COR-L47 (cell line): Measurements from ENCODE around the gene PRPSAP2.
"Not testable (repeated sequence)": the region's sequence is repeated elsewhere in the genome, so short reads cannot be mapped to it uniquely, and the experiment has no call there.

Experiments used
- DNase-seq: peaks from one replicate; lab custom pipeline; 2025; lab: John Stamatoyannopoulos, UW

Gene PRPSAP2

GRCh38 chr17:18946536-18946935, 88.6 kb downstream of the PRPSAP2 start:
- no peak for DNase-seq

- DNase-seq, result no peak
Observed at GRCh38 chr17:18947866-18948265, 89.9 kb downstream of the PRPSAP2 start.

- DNase-seq, result no peak
Observed at GRCh38 chr17:18948476-18949006, 90.6 kb downstream of the PRPSAP2 start.

GRCh38 chr17:18949566-18949965, 91.6 kb downstream of the PRPSAP2 start:
- no peak for DNase-seq

GRCh38 chr17:18950346-18950745, 92.4 kb downstream of the PRPSAP2 start:
- DNase-seq, result no peak

- DNase-seq, result no peak
Observed at GRCh38 chr17:18950944-18951905, 93.3 kb downstream of the PRPSAP2 start.

GRCh38 chr17:18951941-18952842, 94.3 kb downstream of the PRPSAP2 start, which contains the start of gene SLC5A10:
TSS of gene SLC5A10 (plus strand) at chr17:18952165. CDS start at chr17:18952206, 41 bp downstream.
- no peak for DNase-seq

GRCh38 chr17:18953231-18953728, 95.3 kb downstream of the PRPSAP2 start:
- no peak for DNase-seq

- DNase-seq, result no peak
Observed at GRCh38 chr17:18954321-18954720, 96.4 kb downstream of the PRPSAP2 start.

- DNase-seq, result no peak
Observed at GRCh38 chr17:18955009-18955408, 97.1 kb downstream of the PRPSAP2 start.

- DNase-seq, result not testable (repeated sequence)
Observed at GRCh38 chr17:18956021-18956420, 98.1 kb downstream of the PRPSAP2 start.

GRCh38 chr17:18956581-18956980, 98.7 kb downstream of the PRPSAP2 start:
- DNase-seq, result no peak

GRCh38 chr17:18957831-18958230, 99.9 kb downstream of the PRPSAP2 start:
- DNase-seq, result no peak

- DNase-seq, result no peak
Observed at GRCh38 chr17:18958611-18959010, 100.7 kb downstream of the PRPSAP2 start.

GRCh38 chr17:18959071-18959844, 101.3 kb downstream of the PRPSAP2 start:
- DNase-seq, result no peak

GRCh38 chr17:18959845-18960240, 101.9 kb downstream of the PRPSAP2 start:
- no peak for DNase-seq

GRCh38 chr17:18960241-18960665, 102.3 kb downstream of the PRPSAP2 start:
- DNase-seq, result no peak

- peak; percentile 20 for DNase-seq
Observed at GRCh38 chr17:18960803-18961511, 103.0 kb downstream of the PRPSAP2 start.

- DNase-seq, result no peak
Observed at GRCh38 chr17:18961634-18962493, 103.9 kb downstream of the PRPSAP2 start.

GRCh38 chr17:18962494-18962815, 104.5 kb downstream of the PRPSAP2 start:
- DNase-seq, result no peak
